Activated CD8-positive, alpha-beta memory T cell treated with anti-CD3 and anti-CD28 coated beads for 4 hours (primary cell): ENCODE data around the gene NRF1.
"Not testable (repeated sequence)": the region's sequence is repeated elsewhere in the genome, so short reads cannot be mapped to it uniquely, and the experiment has no call there.

ENCODE experiments used
- DNase-seq, 2 donors: peaks; one replicate each; pipeline ENCODE4 v3.0.0-alpha.2; 2020; ENCODE audit warnings: low read depth in 2 of 2

Gene NRF1

DNA sequence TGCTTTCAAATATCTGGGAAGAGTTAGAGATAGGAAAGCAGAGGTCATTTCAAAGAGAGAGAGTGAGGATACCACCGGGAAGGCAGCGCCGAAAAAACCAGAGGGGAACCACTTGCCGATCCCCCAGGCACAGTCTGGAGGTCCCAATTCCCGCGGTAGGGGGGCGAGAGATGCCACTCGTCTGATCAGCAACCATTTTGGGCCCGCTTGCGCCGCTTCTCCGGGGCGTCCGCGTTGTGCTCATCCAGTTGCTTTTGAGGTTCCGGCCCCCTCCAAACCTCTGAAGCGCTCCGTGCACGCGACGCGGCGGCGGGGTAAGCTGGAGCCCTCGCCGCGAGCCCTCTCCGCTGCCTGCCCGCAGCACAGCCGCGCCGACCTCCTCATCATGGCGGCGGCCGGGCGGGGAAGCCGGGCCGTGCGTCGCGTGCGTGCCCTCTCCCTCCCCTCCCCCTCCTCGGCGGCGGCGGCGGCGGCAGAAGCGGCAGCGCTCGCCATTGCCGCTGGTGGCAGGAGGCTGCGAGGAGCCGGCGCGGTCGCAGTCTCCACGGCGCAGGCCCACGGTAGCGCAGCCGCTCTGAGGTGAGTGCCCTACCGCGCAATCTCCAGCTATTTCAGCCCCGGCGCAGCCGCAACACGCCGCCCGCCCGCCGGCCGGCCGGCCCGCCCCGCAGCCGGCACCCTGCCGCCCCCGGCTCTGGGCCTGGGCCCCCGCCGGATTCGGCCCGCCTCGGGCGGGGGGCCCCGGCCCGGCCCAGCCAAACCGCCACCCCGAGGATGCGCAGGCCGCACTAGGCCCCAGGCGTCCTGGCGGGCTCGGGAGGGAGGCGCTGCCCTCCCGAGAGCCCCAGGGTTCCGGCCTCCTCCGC lies at the start of gene NRF1:
NRF1 (plus strand) TSS at position 475 of the 866 bp plus-strand sequence. CDS start 45,632 bp downstream, outside the sequence.
- DNase-seq: peak; percentile 77 to 82

DNA sequence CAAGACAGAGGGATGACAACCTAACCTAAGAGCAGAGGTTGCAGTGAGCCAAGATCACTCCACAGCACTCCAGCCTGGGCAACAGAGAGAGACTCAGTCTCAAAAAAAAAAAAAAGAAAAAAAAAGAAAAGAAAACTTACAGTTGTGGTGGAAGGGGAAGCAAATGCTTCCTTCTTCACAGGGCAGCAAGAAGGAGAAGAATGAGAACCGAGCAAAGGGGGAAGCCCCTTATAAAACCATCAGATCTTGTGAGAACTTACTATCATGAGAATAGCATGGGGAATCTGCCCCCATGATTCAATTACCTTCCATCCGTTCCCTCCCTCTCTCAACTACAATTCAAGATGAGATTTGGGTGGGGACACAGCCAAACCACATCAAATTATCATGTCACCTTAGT lies 45.2 kb upstream of the NRF1 start:
- DNase-seq: not testable (repeated sequence)

DNA sequence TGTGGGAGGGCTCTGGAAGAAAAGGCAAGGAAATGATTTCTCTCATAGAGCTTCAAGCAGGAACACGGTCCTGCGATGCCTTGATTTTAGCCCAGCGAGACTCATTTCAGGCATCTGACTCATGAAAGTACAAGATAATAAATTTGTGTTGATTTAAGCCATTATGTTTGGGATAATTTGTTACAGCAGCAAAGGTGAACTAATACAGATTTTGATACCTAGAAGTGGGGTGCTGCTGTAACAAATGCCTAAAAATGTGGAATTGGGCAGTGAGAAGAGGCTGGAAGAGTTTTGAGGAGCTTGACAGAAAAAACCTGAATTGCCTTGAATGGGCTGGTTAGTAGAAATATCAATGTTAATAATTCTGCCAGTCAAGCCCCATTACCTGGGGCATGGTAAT lies 44.1 kb upstream of the NRF1 start:
- no peak for DNase-seq

DNA sequence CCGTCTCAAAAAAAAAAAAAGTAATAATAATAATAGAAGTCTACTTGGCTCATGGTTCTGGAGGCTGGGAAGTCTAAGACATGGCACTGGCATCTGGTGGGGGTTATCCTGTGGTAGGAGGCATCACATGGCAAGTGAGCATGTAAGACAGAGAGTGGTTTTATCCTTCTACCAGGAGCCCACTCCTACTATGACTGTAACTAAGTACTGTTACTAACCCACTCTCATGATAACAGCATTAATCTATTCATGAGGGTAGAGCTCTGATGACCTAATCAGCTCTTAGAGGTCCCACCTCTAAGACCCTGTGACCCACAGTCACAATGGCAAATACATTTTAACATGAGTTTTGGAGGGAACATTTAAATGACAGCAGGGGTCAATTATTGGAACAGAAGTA lies 43.3 kb upstream of the NRF1 start:
- DNase-seq: no peak

DNA sequence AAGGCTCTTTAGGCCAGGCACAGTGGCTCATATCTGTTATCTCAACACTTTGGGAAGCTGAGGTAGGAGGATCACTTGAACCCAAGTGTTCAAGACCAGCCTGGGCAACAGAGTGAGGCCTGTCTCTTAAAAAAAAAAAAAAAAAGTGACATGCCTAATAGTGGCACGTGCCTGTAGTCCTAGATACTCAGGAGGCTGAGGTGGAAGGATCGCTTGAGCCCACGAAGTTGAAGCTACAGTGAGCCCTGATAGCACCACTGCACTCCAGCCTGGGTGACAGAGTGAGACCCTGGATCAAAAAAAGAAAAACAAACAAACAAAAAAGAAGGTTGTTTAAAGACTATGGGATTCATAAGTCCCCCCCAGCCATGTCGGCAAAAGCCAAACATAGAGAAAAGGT lies 42.2 kb upstream of the NRF1 start:
- DNase-seq: no peak

DNA sequence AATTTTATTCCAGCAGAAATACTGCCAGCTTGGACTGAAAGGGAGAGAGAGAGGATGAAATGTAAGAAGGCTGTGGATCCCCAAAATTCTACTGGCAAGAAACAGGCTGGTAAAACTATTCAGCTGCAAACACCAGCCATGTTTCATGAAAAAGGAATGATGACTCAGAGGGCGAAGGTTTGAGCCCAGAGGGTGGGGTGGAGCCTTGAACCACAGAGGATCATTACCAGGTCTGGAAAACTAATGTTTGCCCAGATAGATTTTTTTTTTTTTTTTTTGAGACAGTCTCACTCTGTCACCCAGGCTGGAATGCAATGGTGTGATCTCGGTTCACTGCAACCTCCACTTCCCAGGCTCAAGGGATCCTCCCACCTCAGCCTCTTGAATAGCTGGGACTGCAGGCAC lies 41.7 kb upstream of the NRF1 start:
- DNase-seq: no peak

DNA sequence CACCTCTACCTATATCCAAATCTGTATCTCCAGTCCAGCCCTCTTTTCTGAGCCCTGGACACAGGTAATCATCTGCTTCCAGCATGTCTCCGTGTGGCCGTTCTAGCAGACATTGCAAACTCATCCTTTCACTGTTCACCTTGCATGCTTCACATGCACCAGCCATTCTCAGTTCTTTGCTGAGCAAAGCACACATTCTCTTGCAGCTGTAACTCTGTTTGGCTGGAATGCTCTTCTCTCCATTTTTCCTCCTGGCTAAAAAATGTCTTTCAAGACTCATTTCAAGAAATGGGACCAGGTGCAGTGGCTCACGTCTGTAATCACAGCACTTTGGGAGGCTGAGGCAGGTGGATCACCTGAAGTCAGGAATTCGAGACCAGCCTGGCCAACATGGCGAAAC lies 40.3 kb upstream of the NRF1 start:
- no peak for DNase-seq

DNA sequence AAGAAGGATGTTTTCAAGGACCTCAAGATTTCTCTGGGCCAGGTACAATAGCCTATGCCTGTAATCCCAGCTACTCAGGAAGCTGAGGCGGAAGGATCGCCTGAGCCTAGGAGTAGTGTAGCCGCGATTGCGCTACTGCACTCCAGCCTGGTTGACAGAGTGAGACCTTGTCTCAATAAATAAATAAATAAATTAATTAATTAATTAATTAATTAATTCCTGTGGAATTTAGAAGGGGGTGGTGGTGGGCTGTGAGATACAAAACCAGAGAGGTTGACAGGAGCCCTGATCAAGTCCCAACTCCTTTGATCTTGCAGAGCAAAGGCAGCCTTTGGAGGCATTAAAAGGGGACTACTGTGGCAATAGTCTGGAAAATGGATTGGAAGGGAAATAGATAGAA lies 39.3 kb upstream of the NRF1 start:
- no peak for DNase-seq

DNA sequence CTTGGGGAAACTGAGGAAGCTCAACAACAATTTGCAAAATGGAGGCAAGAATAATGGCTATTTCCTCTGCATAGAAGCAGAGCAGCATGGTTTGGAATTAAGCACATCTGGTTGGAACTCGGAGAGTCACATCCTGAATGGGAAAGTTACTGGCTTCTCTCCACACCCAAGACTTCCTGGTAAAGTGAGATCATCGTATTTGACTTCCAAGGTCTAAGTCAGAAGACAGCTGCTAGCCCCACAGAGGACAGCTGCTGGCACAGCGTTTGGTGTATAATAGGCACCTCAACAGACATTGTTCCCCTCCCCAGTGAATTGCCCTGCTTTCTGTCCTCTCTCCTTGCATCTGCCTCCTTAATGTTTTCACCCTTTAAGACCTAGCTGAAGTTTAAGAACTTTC lies 37.0 kb upstream of the NRF1 start:
- DNase-seq: no peak

DNA sequence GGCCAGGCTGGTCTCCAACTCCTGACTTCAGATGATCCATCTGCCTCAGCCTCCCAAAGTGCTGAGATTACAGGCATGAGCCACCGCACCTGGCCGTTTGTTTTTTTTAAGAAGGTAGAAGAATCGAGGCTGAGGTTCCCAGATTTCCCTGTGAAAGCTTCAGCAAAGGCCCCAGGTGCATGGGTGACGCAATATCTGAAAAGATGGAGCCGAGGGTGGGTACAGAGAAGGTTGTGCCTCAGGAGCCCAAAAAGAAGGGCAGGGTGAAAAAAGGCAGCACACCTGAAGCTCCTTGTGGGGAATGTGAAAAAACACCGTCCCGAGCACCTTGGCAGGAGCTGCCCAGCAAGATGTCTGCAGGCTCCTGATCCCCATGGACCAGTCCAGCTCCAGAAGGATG lies 35.8 kb upstream of the NRF1 start:
- no peak for DNase-seq

DNA sequence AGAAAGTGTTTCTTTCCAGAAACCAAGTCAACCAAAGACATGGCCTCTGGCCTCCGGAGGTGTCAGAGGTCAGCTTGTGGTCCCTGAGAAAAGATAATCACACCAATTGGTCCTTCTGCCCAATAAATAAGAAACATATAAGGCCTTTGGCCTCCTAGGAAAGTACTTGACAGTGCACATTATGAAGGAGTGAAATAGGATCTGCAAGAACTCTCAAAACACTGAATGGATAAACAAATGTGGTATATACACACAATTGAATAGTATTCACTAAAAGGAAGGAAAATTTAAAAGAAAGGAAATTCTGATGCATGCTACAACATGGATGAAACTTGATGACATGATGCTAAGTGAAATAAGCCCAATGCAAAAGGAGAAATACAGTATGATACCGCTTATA lies 35.4 kb upstream of the NRF1 start:
- DNase-seq: no peak

DNA sequence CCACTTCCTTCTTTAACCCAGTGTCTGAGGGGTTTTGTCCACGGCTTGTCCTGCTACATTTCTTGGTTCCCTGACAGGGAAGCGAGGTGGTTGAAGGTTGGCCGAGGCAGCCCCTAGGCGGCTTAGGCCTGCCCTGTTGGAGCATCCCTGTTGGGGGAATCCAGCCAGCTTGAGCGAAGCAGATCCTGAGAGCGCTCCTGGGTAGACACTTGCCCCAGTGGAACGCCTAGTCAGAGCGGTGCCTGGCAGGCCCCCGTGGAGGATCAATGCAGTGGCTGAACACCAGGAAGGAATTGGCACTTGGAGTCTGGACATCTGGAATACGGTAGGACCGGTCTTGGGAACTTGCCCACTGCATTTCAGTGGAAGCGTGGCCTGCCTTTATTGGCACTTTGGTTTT lies 32.7 kb upstream of the NRF1 start:
- DNase-seq: no peak

DNA sequence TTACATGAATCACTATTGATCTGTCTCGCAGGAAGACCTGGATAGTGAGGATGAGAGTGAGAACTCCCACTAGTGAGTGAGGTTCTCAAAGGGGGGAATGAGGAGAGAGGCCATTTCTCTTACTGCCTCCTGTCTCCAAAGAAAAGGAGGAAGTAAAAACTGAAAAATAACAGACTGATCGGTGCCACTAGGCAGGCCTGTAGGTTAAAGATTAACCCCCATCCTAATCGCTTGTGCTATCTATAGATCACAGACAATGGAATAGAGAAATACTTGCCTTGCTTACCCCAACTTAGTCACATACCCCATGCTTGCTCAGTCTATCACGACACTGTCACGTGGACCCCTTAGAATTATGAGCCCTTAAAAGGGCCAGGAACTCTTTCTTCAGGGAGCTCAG lies 25.3 kb upstream of the NRF1 start:
- not testable (repeated sequence) for DNase-seq

DNA sequence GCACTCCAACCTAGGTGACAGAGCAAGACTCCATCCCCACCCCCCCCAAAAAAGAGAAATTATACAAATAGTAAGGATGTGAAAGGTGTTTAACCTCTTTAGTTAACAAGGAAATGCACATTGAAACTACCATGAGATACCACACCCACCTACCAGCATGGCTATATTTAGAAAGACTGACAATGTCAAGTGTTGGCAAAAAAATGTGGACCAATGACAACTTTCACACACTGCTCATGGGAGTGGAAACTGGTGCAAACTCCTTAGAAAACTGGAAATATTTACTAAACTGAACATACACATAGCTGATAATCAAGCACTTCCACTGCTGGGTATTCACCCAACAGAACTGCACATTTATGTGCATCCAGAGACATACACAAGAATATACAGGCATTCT lies 23.3 kb upstream of the NRF1 start:
- DNase-seq: no peak

DNA sequence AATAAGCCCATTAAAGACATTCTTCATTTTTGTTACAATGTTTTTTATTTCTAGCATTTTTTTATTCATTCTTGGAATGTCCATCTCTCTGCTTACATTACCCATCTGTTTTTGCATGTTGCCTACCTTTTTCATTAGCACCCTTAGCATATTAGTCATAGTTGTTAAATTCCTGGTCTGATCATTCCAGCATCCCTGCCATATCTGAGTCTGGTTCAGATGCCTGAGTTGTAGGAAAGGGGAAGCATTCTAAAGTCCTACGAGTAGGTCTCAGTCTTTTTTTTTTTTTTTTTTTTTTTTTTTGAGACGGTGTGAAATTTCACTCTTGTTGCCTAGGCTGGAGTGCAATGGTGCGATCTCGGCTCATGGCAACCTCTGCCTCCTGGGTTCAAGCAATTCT lies 19.7 kb upstream of the NRF1 start:
- no peak for DNase-seq

DNA sequence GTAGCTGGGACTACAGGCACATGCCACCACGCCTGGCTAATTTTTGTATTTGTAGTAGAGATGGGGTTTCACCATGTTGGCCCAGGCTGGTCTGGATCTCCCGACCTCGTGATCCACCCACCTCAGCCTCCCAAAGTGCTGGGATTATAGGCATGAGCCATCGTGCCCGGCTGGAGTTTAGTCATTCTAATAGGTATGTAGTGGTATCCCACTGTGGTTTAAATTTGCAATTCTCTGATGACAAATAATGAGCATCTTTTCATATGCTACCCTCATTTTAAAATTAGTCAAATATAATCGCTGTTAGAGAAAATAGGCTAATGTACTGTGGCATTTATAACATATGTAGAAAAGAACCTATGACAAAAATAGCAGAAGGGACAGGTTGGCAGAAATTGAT lies 15.1 kb upstream of the NRF1 start:
- DNase-seq: not testable (repeated sequence)

DNA sequence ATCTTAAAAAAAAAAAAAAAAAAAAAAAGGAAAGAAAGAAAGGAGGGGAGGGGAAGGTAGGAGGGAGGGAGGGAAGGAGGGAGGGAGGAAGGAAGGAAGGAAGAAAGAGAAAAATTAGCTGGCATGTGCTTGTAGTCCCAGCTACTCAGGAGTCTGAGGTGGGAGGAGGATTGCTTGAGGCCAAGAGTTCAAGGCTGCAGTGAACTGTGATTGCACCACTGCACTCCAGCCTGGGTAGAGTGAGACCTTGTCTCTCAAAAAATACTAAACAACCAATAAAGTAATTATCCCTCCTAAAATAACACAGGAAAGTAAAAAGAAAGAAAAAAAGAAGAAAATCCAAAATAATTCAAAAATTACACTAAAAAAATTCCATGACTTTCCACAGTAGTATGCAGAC lies 13.8 kb upstream of the NRF1 start:
- DNase-seq: no peak

DNA sequence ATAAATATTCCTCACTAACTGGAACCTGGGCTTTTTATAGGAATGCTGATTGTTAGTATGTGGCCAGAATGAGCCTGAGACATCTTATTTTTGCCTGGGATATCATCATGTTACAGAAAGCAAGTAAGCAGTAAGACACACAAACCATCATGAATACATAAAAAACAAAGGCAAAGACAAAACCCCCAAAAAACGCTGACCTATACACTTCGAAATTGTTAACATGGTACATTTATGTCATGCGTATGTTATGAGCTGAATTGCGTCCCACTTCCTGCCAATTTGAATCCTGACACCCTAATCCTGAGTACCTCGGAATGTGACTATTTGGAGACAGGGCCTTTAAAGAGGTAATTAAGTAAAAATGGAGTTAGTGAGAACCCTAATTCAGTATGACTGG lies 12.3 kb upstream of the NRF1 start:
- no peak for DNase-seq

DNA sequence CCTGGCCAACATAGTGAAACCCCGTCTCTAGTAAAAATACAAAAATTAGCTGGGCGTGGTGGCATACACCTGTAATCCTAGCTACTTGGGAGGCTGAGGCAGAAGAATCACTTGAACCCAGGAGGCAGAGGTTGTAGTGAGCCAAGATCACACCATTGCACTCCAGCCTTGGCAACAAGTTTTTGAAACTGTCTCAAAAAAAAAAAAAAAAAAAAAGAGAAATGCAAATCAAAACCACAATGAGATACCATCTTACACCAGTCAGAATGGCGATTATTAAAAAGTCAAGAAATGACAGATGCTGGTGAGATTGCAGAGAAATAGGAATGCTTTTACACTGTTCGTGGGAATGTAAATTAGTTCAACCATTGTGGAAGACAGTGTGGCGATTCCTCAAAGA lies 7.9 kb upstream of the NRF1 start:
- DNase-seq: not testable (repeated sequence)

DNA sequence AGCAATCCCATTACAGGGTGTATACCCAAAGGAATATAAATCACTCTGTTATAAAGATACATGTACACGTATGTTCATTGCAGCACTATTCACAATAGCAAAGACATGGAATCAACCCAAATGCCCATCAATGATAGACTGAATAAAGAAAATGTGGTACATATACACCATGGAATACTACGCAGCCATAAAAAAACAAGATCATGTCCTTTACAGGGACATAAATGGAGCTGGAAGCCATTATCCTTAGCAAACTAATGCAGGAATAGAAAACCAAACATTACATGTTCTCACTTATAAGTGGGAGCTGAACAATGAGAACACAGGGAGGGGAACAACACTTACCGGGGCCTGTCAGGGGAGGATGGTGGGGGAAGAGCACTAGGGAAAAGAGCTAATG lies 7.5 kb upstream of the NRF1 start:
- DNase-seq: not testable (repeated sequence)

DNA sequence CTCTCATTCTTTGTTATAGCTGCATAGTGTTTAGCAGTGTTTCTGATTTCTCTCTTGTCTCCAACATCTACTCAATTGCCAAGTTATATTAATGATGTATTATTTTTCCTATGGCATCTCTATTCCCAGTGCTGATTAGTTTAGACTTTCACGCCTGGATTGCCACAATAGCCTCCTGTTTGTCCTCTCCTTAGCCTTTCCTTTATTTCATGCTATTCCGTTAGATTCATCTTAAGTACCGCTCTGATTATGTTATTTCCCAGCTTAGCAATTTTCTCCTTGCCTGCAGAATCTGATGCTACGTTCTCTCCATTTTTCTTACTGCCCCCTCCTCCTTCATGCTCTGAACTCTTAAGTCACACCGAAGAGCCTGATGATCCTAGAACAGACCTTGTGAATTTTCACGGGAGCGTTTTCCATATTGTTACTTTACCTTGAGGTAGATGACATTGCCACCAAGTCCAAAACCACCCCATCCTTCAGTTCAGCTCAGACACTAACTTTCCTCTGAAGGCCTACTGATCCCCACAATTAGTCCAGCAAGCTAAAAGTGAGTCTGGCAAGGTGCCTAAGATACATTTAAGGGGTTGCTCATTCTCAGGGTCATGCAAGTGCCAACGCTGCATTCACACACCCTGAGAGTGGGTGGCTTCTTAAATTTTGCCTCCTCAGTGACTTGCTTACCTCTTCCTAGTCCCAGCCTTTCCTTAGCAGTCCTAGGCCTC lies 6.6 kb upstream of the NRF1 start:
- no peak for DNase-seq

DNA sequence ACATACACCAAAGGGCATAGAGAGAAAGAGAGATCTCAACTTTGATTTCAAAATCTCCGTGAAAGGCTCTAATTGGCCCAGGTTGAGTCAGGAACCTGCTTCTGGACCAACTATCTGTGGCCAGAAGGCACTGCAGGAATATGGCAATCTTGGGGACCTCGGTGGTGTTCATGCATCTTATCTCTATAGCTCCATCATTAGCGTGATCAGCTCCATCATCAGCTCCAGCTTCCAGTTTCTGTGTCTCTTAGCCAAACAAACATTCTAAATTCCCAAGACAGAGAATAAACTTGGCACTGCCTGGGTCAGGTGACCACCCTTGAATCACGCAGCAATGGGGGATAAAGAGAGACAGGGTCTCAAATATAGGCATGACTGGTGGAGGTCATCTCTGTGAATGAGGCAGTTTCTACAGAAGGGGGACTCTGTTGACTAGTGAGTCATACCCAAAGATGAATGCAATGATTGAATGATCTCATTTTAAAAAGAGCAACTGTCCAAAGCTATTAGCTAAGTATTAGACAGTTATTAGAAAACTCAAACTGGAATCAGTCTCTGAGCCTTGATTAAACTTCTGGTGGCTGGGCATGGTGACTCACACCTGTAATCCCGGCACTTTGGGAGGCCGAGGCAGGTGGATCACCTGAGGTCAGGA lies 5.4 kb upstream of the NRF1 start:
- DNase-seq: no peak

DNA sequence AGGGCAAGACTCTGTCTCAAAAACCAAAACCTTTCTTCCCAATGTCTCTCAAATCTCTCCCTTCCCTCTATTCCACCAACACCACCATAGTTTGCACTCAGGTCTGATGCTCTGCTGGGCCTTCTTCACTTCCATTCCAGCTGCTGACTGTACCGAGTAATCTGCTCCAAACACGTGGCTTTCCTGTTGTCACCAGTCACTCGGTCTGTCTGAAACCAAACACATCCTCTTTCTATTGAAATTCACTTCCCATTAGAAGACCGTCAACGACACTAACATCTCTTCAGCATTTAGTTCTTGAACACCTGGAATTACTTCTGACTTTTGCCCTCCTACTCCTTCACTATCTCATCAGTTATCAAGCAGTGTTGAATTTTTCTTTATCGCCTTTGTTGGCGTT lies 4.7 kb upstream of the NRF1 start:
- no peak for DNase-seq
